DLD1 (cell line): ENCODE measurements around the gene STRN4.

Source experiments
- in situ Hi-C: cut with HindIII; loops from 2 replicates; pipeline ENCODE4 v1.10.0; 2017; ENCODE audit warnings: low sequenced_read_pairs

The STRN4 gene

GRCh38 chr19:46674416-46675178, 71.7 kb downstream of the STRN4 start:
- in situ Hi-C loops: loop anchor here (25.0 kb wide), 1 partner anchor 137 kb away; no protein-coding TSS in a partner anchor

GRCh38 chr19:46670813-46671212, 75.4 kb downstream of the STRN4 start:
- in situ Hi-C loops: loop anchor here (25.0 kb wide), 1 partner anchor 134 kb away; no protein-coding TSS in a partner anchor
